Calu3 (cell line): ENCODE data around the gene SEMA5A. TPM values are rescaled to one million over a fixed set of nuclear protein-coding genes. Genes with fewer than 3 reads are reported as not detected.

ENCODE experiments used
- BruUV-seq: library from RNA; stranded (reverse); fragments of 400-500 nt; replicated peaks from 2 replicates; lab custom pipeline; 2021; lab: Mats Ljungman, UMichigan
- CTCF ChIA-PET: fragments of 300-600 bp; sonication (Branson Sonifier 250); formaldehyde crosslinking; loops from one replicate; lab custom pipeline; 2022; ENCODE audit warnings: antibody characterized with exemption; lab: Charles Lee
- DNase-seq: peaks from one replicate; pipeline ENCODE4 v3.0.0; 2022
- H3K27ac Mint-ChIP-seq: one replicate; pipeline ENCODE4 v1.8.0; 2022; ENCODE audit warnings: mixed read lengths; ENCODE audit not compliant: unreplicated experiment
- H3K27me3 Mint-ChIP-seq: one replicate; pipeline ENCODE4 v1.8.0; 2022; ENCODE audit warnings: mixed read lengths; ENCODE audit not compliant: unreplicated experiment
- H3K36me3 Mint-ChIP-seq: one replicate; pipeline ENCODE4 v1.8.0; 2022; ENCODE audit warnings: mild to moderate bottlenecking, moderate library complexity, mixed read lengths; ENCODE audit not compliant: insufficient read depth, unreplicated experiment
- H3K4me1 Mint-ChIP-seq: one replicate; pipeline ENCODE4 v1.8.0; 2022; ENCODE audit warnings: mild to moderate bottlenecking, low read depth, mixed read lengths; ENCODE audit not compliant: unreplicated experiment
- H3K4me3 Mint-ChIP-seq: one replicate; pipeline ENCODE4 v1.8.0; 2022; ENCODE audit warnings: mild to moderate bottlenecking, low read depth, moderate library complexity, mixed read lengths; ENCODE audit not compliant: unreplicated experiment
- H3K9me3 Mint-ChIP-seq: one replicate; pipeline ENCODE4 v1.8.0; 2022; ENCODE audit warnings: low read depth, mixed read lengths; ENCODE audit not compliant: unreplicated experiment
- CTCF ChIP-seq: fragments of 200-600 bp; IDR thresholded peaks from one replicate; pipeline ENCODE4 v1.8.0; 2022; ENCODE audit warnings: antibody characterized with exemption; ENCODE audit not compliant: unreplicated experiment
- intact Hi-C: fragments of 100-400 bp; cut with micrococcal nuclease; formaldehyde crosslinking; loops from one replicate; pipeline ENCODE4 v1.10.0; 2022; ENCODE audit not compliant: unreplicated experiment
- total RNA-seq: library from RNA; stranded (reverse); gene quantifications from 2 replicates; pipeline ENCODE4 v1.2.3, GENCODE V29; 2022

The SEMA5A gene
- total RNA-seq, 1 experiment from 2014 or later: 0.52 TPM

GRCh38 chr5:9451037-9451436 lies 94.8 kb downstream of the SEMA5A start:
- Mint-ChIP-seq H3K27me3 (no peaks in the 10 kb centered on the region), H3K9me3 (peaks cover 5% of the 10 kb centered on the region), H3K4me1 (no peaks in the 10 kb centered on the region), H3K27ac (no peak overlapping the region), H3K36me3 (no peaks in the 10 kb centered on the region), H3K4me3 (no peak overlapping the region)
- BruUV-seq: no TSS peak
- intact Hi-C loops: no loop called here
- DNase-seq: no peak
- TF ChIP-seq CTCF: no peak
- CTCF ChIA-PET: no interaction called here

GRCh38 chr5:9447691-9448090 lies 98.2 kb downstream of the SEMA5A start:
- Mint-ChIP-seq H3K36me3 (no peaks in the 10 kb centered on the region), H3K27me3 (no peaks in the 10 kb centered on the region), H3K9me3 (peaks cover 13% of the 10 kb centered on the region), H3K27ac (no peak overlapping the region), H3K4me1 (no peaks in the 10 kb centered on the region), H3K4me3 (no peak overlapping the region)
- DNase-seq: no peak
- intact Hi-C loops: no loop called here
- TF ChIP-seq CTCF: no peak
- CTCF ChIA-PET: no interaction called here
- no TSS peak for BruUV-seq

- no peak for DNase-seq
- no peaks in the 10 kb centered on the region for H3K27me3 Mint-ChIP-seq
- no peaks in the 10 kb centered on the region for H3K36me3 Mint-ChIP-seq
- no peak overlapping the region for H3K4me3 Mint-ChIP-seq
- no peak overlapping the region for H3K27ac Mint-ChIP-seq
- intact Hi-C loops: no loop called here
- no TSS peak for BruUV-seq
- no peaks in the 10 kb centered on the region for H3K4me1 Mint-ChIP-seq
- CTCF ChIA-PET: no interaction called here
- no peak for TF ChIP-seq CTCF
- H3K9me3 Mint-ChIP-seq: peaks cover 18% of the 10 kb centered on the region
These were observed 100.0 kb downstream of the SEMA5A start for GRCh38 chr5:9445826-9446388.

- BruUV-seq: no TSS peak
- Mint-ChIP-seq H3K4me3 (no peak overlapping the region), H3K36me3 (no peaks in the 10 kb centered on the region), H3K4me1 (no peaks in the 10 kb centered on the region), H3K27me3 (no peaks in the 10 kb centered on the region), H3K27ac (no peak overlapping the region), H3K9me3 (peaks cover 18% of the 10 kb centered on the region)
- TF ChIP-seq CTCF: no peak
- CTCF ChIA-PET: no interaction called here
- intact Hi-C loops: no loop called here
- DNase-seq: no peak
These were observed 101.5 kb downstream of the SEMA5A start for GRCh38 chr5:9444346-9444745.
